ENCODE results near the gene SMOC2.
"Not testable (repeated sequence)": the region's sequence is repeated elsewhere in the genome, so short reads cannot be mapped to it uniquely, and the experiment has no call there.

SMOC2 gene

DNA sequence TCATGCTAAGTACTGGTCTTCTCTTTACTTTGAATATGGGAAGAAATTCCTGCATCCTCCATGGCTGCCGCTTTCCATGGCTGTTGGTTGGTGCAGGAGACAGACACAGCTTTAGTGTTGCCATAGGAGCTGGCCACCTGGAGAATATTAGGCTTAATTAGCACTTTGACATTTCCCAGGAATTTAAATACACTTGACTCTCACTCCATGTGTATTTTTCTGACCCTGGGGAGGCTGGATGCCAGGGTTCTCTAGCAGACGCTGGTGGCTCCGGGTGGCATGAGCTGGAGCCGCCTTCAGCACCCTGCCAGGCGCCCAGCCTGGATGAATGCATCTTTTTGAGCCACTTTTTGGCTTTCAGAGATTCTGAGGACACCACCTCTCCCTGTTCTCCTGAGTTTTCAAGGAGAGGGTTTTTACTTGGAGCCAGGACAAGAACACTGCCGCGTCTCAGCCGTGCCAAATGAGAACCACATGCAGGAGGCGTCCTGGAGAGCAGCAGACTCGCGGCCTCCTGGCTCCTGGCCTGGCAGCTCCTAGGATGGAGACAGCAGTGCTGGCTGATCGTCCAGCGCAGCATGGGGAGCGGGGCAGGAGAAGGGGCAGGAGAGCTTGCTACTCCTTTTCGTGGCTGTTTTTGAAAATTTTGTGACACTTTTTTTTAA, 258.8 kb downstream of the SMOC2 start:
- Histone ChIP-seq H3K9ac (ENCODE audit: low read length in 5 of 5) (no peak overlapping the region), H3K4me1 (ENCODE audit: control insufficient read depth in 5 of 5, insufficient read depth in 5 of 5, low read length in 5 of 5) (peaks cover 0 to 5% (median 0%) of the 10 kb centered on the region in 5 donors), H3K36me3 (ENCODE audit: control insufficient read depth in 5 of 5, insufficient read depth in 5 of 5, low read length in 5 of 5) (no peaks in the 10 kb centered on the region), H3K27me3 (ENCODE audit: control insufficient read depth in 5 of 5, insufficient read depth in 4 of 5, low read length in 5 of 5) (peaks cover 0 to 2% (median 0%) of the 10 kb centered on the region in 5 donors), H3K4me3 (ENCODE audit: low read depth in 1 of 5, low read length in 5 of 5) (no peak overlapping the region), H3K27ac (ENCODE audit: low read depth, low read length) (no peak overlapping the region), H3K9me3 (ENCODE audit: control insufficient read depth in 5 of 5, low read length in 5 of 5) (peaks cover 0 to 3% (median 0%) of the 10 kb centered on the region in 5 donors)

DNA sequence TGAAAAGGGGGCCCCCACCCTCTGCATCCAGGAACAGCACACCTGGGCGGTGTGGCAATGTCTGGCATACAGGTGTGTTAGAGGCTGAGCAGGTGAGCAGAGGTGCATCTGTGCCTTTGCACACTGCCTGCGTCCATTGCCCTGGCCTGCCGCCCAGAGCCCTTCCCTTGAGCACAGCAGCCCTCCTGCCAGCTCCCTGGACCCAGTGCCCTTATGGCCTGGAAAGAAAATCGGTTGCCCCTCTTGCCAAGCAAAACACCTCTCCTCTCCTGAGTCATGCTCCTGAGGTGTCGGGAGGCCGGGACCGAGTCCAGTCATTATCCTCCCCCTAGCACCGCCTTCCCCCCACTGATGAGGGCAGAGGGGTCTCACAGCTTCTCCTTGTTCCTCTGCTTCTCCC, 259.9 kb downstream of the SMOC2 start:
- Histone ChIP-seq H3K27me3 (ENCODE audit: control insufficient read depth in 5 of 5, insufficient read depth in 4 of 5, low read length in 5 of 5) (peaks cover 0 to 2% (median 0%) of the 10 kb centered on the region in 5 donors), H3K9ac (ENCODE audit: low read length in 5 of 5) (no peak overlapping the region), H3K4me3 (ENCODE audit: low read depth in 1 of 5, low read length in 5 of 5) (no peak overlapping the region), H3K36me3 (ENCODE audit: control insufficient read depth in 5 of 5, insufficient read depth in 5 of 5, low read length in 5 of 5) (no peaks in the 10 kb centered on the region), H3K27ac (ENCODE audit: low read depth, low read length) (no peak overlapping the region), H3K4me1 (ENCODE audit: control insufficient read depth in 5 of 5, insufficient read depth in 5 of 5, low read length in 5 of 5) (peaks cover 0 to 5% (median 0%) of the 10 kb centered on the region in 5 donors), H3K9me3 (ENCODE audit: control insufficient read depth in 5 of 5, low read length in 5 of 5) (peaks cover 0 to 3% (median 0%) of the 10 kb centered on the region in 5 donors)

DNA sequence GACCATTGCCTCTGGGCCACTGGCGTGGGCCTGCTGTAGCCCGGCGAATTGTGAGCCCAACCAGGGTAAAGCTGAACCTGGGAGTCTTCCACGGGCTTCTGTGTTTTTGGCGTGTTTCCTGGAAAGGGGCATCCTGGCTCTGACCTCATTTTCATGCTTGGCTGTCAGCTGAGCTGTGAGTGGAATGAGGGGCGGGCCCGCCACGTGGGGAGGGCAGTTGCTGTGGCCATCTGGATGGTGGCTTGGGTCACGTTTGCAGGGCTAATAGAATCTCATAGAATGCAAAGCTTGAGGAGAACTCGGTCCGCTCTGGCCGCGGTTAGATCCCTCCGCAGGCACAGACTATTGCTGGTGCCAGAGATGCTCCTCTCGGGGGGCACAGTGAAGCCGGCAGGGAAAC, 263.0 kb downstream of the SMOC2 start:
- Histone ChIP-seq H3K36me3 (ENCODE audit: control insufficient read depth in 5 of 5, insufficient read depth in 5 of 5, low read length in 5 of 5) (no peaks in the 10 kb centered on the region), H3K9ac (ENCODE audit: low read length in 5 of 5) (no peak overlapping the region), H3K9me3 (ENCODE audit: control insufficient read depth in 5 of 5, low read length in 5 of 5) (peaks cover 0 to 3% (median 0%) of the 10 kb centered on the region in 5 donors), H3K4me1 (ENCODE audit: control insufficient read depth in 5 of 5, insufficient read depth in 5 of 5, low read length in 5 of 5) (peaks cover 0 to 5% (median 0%) of the 10 kb centered on the region in 5 donors), H3K4me3 (ENCODE audit: low read depth in 1 of 5, low read length in 5 of 5) (no peak overlapping the region), H3K27me3 (ENCODE audit: control insufficient read depth in 5 of 5, insufficient read depth in 4 of 5, low read length in 5 of 5) (peaks cover 0 to 6% (median 3%) of the 10 kb centered on the region in 5 donors), H3K27ac (ENCODE audit: low read depth, low read length) (no peak overlapping the region)

DNA sequence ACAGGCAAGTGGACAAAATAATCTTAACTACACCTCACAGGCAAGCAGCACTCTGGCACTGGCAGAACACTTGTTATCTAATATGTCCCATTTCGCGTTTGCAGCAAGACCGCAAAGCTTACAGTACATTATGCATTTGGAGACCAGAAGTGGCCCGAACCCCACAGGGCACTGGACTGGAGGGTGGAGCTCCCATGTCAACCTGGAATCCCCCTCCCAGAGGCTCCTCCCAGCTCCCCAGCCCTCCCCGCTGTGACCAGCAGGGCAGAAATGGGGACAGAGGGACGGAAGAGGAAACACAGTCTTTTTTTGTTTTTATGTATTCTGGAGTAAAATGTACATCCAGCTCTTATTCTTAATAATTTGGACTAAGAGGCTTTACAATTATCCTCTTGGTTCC, 263.7 kb downstream of the SMOC2 start:
- no peak overlapping the region for H3K27ac ChIP-seq (ENCODE audit: low read depth, low read length)
- peaks cover 0 to 8% (median 6%) of the 10 kb centered on the region in 5 donors for H3K27me3 ChIP-seq (ENCODE audit: control insufficient read depth in 5 of 5, insufficient read depth in 4 of 5, low read length in 5 of 5)
- no peaks in the 10 kb centered on the region for H3K36me3 ChIP-seq (ENCODE audit: control insufficient read depth in 5 of 5, insufficient read depth in 5 of 5, low read length in 5 of 5)
- no peak overlapping the region for H3K9ac ChIP-seq (ENCODE audit: low read length in 5 of 5)
- no peak overlapping the region for H3K4me3 ChIP-seq (ENCODE audit: low read depth in 1 of 5, low read length in 5 of 5)
- peaks cover 0 to 4% (median 0%) of the 10 kb centered on the region in 5 donors for H3K4me1 ChIP-seq (ENCODE audit: control insufficient read depth in 5 of 5, insufficient read depth in 5 of 5, low read length in 5 of 5)
- peaks cover 0 to 3% (median 0%) of the 10 kb centered on the region in 5 donors for H3K9me3 ChIP-seq (ENCODE audit: control insufficient read depth in 5 of 5, low read length in 5 of 5)

DNA sequence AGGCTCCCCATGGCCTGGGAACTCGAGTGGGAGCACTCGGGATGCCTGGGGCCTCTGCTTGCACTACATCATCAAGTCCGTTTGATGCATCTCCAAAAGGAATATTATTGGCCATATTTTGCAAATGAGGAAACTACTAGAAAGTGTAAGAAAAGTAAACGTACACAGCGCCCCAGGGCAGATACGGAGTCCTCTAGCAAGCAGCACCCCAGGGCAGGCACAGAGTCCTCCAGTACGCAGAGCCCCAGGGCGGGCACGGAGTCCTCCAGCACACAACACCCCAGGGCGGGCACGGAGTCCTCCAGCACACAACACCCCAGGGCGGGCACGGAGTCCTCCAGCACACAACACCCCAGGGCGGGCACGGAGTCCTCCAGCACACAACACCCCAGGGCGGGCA, 264.3 kb downstream of the SMOC2 start:
- peaks cover 0 to 13% (median 6%) of the 10 kb centered on the region in 5 donors for H3K27me3 ChIP-seq (ENCODE audit: control insufficient read depth in 5 of 5, insufficient read depth in 4 of 5, low read length in 5 of 5)
- not testable (repeated sequence) for H3K27ac ChIP-seq (ENCODE audit: low read depth, low read length); H3K4me1 ChIP-seq (ENCODE audit: control insufficient read depth in 5 of 5, insufficient read depth in 5 of 5, low read length in 5 of 5); H3K4me3 ChIP-seq (ENCODE audit: low read depth in 1 of 5, low read length in 5 of 5); H3K36me3 ChIP-seq (ENCODE audit: control insufficient read depth in 5 of 5, insufficient read depth in 5 of 5, low read length in 5 of 5); H3K9ac ChIP-seq (ENCODE audit: low read length in 5 of 5); H3K9me3 ChIP-seq (ENCODE audit: control insufficient read depth in 5 of 5, low read length in 5 of 5)

DNA sequence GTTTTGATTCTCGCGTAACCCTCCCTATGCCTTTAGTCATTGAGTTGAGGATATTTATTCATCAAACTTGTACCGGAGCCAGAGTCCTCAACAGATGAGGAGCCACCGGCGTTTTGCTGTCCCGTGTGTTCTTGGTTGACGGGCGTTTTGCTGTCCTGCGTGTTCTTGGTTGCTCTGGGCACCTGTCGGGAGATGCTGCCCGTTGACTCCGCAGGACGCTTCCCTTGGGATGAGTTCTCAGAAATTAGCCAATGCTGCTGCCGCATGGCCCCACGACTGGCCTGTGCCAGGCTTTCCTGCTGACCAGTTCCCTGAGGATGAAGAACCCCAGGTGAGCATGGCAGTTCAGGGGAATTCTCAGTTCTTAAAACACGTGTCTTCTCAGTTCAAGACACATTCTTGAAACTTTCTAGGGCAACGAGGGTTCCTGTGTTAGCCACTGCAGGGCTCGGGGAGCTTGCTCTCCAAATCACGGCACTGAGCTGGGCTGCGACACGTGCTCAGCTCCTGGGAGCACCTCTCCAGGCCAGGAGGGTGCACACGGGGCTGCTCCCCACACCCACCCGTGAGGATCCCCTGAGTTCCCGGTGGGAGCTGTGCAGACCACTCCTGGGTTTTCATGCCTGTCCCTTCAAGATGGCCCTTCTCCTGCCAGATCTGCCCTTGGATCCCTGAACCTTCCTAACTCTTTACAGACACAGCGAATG, 265.6 kb downstream of the SMOC2 start:
- Histone ChIP-seq H3K27ac (ENCODE audit: low read depth, low read length) (no peak overlapping the region), H3K4me1 (ENCODE audit: control insufficient read depth in 5 of 5, insufficient read depth in 5 of 5, low read length in 5 of 5) (no peaks in the 10 kb centered on the region), H3K27me3 (ENCODE audit: control insufficient read depth in 5 of 5, insufficient read depth in 4 of 5, low read length in 5 of 5) (peaks cover 0 to 15% (median 6%) of the 10 kb centered on the region in 5 donors), H3K4me3 (ENCODE audit: low read depth in 1 of 5, low read length in 5 of 5) (no peak overlapping the region), H3K9me3 (ENCODE audit: control insufficient read depth in 5 of 5, low read length in 5 of 5) (peaks cover 0 to 3% (median 0%) of the 10 kb centered on the region in 5 donors), H3K9ac (ENCODE audit: low read length in 5 of 5) (no peak overlapping the region), H3K36me3 (ENCODE audit: control insufficient read depth in 5 of 5, insufficient read depth in 5 of 5, low read length in 5 of 5) (no peaks in the 10 kb centered on the region)

DNA sequence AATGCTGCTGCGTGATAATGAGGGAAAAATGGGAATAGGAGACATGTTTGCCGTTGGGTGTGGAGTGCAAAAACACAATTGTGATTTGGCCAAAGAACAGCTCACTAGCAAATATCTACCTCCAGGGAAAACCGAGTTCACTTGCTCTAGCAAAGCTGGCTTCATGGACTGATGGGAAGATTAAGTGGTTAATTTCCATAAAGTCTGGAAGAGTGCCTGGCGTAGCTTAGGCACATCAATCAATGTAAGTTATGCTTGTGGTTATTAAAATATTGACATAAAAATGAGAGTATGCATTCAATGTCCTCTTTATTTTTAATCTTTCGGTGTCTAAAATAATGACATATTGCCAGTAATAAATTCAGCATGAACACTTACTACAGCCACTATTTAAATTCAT, 267.5 kb downstream of the SMOC2 start:
- H3K4me1 ChIP-seq (ENCODE audit: control insufficient read depth in 5 of 5, insufficient read depth in 5 of 5, low read length in 5 of 5) = no peaks in the 10 kb centered on the region
- H3K27me3 ChIP-seq (ENCODE audit: control insufficient read depth in 5 of 5, insufficient read depth in 4 of 5, low read length in 5 of 5) = peaks cover 0 to 13% (median 6%) of the 10 kb centered on the region in 5 donors
- no peak overlapping the region for H3K9ac ChIP-seq (ENCODE audit: low read length in 5 of 5)
- H3K9me3 ChIP-seq (ENCODE audit: control insufficient read depth in 5 of 5, low read length in 5 of 5) = no peaks in the 10 kb centered on the region
- no peak overlapping the region for H3K4me3 ChIP-seq (ENCODE audit: low read depth in 1 of 5, low read length in 5 of 5)
- no peak overlapping the region for H3K27ac ChIP-seq (ENCODE audit: low read depth, low read length)
- H3K36me3 ChIP-seq (ENCODE audit: control insufficient read depth in 5 of 5, insufficient read depth in 5 of 5, low read length in 5 of 5) = no peaks in the 10 kb centered on the region

DNA sequence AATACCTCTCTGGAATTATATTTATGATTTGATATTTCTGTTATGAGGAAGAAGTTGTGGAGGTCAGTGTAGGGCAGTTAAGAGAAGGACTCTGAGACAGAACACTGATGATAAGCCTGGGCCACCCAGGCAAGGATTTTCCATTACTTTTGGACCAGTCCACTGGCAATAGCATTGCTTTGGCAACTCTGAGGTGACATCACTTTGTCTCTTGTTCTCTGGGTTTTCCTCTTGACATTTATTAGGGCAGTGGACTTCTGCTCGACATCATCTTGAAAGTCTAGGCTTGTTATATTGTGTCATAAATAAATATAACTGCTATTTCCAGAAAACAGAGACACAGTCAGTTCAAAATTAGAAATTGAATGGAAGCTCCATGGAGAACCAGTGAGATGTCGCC, 268.0 kb downstream of the SMOC2 start:
- Histone ChIP-seq H3K4me3 (ENCODE audit: low read depth in 1 of 5, low read length in 5 of 5) (no peak overlapping the region), H3K36me3 (ENCODE audit: control insufficient read depth in 5 of 5, insufficient read depth in 5 of 5, low read length in 5 of 5) (no peaks in the 10 kb centered on the region), H3K27ac (ENCODE audit: low read depth, low read length) (no peak overlapping the region), H3K4me1 (ENCODE audit: control insufficient read depth in 5 of 5, insufficient read depth in 5 of 5, low read length in 5 of 5) (no peaks in the 10 kb centered on the region), H3K9me3 (ENCODE audit: control insufficient read depth in 5 of 5, low read length in 5 of 5) (no peaks in the 10 kb centered on the region), H3K9ac (ENCODE audit: low read length in 5 of 5) (no peak overlapping the region), H3K27me3 (ENCODE audit: control insufficient read depth in 5 of 5, insufficient read depth in 4 of 5, low read length in 5 of 5) (peaks cover 0 to 13% (median 6%) of the 10 kb centered on the region in 5 donors)

DNA sequence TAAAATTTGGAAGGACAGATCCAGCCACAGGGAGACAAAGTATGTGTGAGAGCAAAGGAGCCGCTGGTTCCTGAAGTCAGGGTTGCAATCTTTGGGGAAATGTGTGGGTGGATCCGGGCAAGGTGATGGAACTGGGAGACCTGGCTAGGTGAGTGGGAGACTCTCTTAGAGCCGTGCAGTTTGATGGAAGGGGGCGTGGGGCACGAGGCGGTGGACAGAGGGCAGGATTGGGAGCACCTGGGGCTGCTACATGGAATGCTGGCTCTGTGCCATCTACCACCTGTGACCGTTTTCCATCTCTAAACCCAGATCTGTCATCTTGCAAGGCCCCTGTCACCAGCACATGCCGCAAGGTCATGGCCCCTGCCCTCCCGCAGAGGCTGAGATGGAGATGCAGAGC, 268.4 kb downstream of the SMOC2 start:
- Histone ChIP-seq H3K36me3 (ENCODE audit: control insufficient read depth in 5 of 5, insufficient read depth in 5 of 5, low read length in 5 of 5) (no peaks in the 10 kb centered on the region), H3K4me1 (ENCODE audit: control insufficient read depth in 5 of 5, insufficient read depth in 5 of 5, low read length in 5 of 5) (no peaks in the 10 kb centered on the region), H3K27ac (ENCODE audit: low read depth, low read length) (no peak overlapping the region), H3K4me3 (ENCODE audit: low read depth in 1 of 5, low read length in 5 of 5) (no peak overlapping the region), H3K27me3 (ENCODE audit: control insufficient read depth in 5 of 5, insufficient read depth in 4 of 5, low read length in 5 of 5) (peaks cover 0 to 13% (median 6%) of the 10 kb centered on the region in 5 donors), H3K9me3 (ENCODE audit: control insufficient read depth in 5 of 5, low read length in 5 of 5) (no peaks in the 10 kb centered on the region), H3K9ac (ENCODE audit: low read length in 5 of 5) (no peak overlapping the region)

DNA sequence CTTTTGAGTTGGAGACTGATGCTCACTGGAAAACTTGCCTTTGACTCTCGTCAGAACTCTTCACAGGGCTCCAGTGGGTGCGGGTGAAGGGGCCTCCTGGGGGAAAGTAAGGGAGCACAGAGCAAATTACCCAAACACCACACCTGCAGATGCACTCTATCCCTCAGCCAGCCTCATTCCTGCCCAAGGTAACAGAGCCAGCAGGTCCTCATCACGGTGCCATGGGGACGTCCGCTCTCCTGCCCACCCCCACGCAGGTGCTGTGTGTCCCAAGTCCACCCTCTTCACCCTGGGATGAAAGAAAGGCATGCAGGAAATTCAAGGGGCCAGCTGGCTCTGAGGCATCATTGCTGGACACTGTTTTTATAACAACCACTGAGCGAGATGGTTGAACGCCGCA, 269.0 kb downstream of the SMOC2 start:
- Histone ChIP-seq H3K4me1 (ENCODE audit: control insufficient read depth in 5 of 5, insufficient read depth in 5 of 5, low read length in 5 of 5) (no peaks in the 10 kb centered on the region), H3K36me3 (ENCODE audit: control insufficient read depth in 5 of 5, insufficient read depth in 5 of 5, low read length in 5 of 5) (no peaks in the 10 kb centered on the region), H3K9me3 (ENCODE audit: control insufficient read depth in 5 of 5, low read length in 5 of 5) (peaks cover 0 to 4% (median under 1%) of the 10 kb centered on the region in 5 donors), H3K27ac (ENCODE audit: low read depth, low read length) (no peak overlapping the region), H3K4me3 (ENCODE audit: low read depth in 1 of 5, low read length in 5 of 5) (no peak overlapping the region), H3K9ac (ENCODE audit: low read length in 5 of 5) (no peak overlapping the region), H3K27me3 (ENCODE audit: control insufficient read depth in 5 of 5, insufficient read depth in 4 of 5, low read length in 5 of 5) (peaks cover 0 to 13% (median 6%) of the 10 kb centered on the region in 5 donors)
